Psoas muscle (tissue), 8 donors: ENCODE measurements around the gene PRKCA. TPM values are rescaled to one million over a fixed set of nuclear protein-coding genes. Genes with fewer than 3 reads are reported as not detected.

Source experiments
- ATAC-seq, 4 donors: fragments of 200-7000 bp; cut with Tn5 transposase; one replicate each; pipeline ENCODE4 v1.9.1; 2020; ENCODE audit warnings: moderate library complexity in 3 of 4, mild to moderate bottlenecking in 2 of 4
- DNase-seq, 2 donors: peaks; one replicate each; pipeline ENCODE4 v3.0.0-alpha.2; 2020
- H3K27ac ChIP-seq: fragments of 200-600 bp; one replicate; pipeline ENCODE4 v1.8.0; 2022
- H3K27me3 ChIP-seq, 3 donors: fragments of 200-600 bp in 1 of 3; one replicate each; pipeline versions ENCODE4 v1.6.1 to v1.8.0; 2013 to 2022; ENCODE audit warnings: low read length in 2 of 3, mild to moderate bottlenecking in 2 of 3, moderate library complexity in 1 of 3; ENCODE audit not compliant: insufficient read depth in 3 of 3
- H3K36me3 ChIP-seq, 2 donors: fragments of 200-600 bp in 1 of 2; one replicate each; pipeline versions ENCODE4 v1.6.1 to v1.8.0; 2013 to 2022; ENCODE audit warnings: low read depth in 1 of 2, mild to moderate bottlenecking in 1 of 2, moderate library complexity in 1 of 2; ENCODE audit not compliant: insufficient read depth in 1 of 2
- H3K4me1 ChIP-seq: fragments of 200-600 bp; one replicate; pipeline ENCODE4 v1.8.0; 2022
- H3K4me3 ChIP-seq: fragments of 200-600 bp; one replicate; pipeline ENCODE4 v1.8.0; 2022; ENCODE audit warnings: mild to moderate bottlenecking
- H3K9me3 ChIP-seq: fragments of 200-600 bp; one replicate; pipeline ENCODE4 v1.8.0; 2022
- CTCF ChIP-seq: fragments of 200-600 bp; IDR thresholded peaks from one replicate; pipeline ENCODE4 v1.8.0; 2022; ENCODE audit warnings: antibody characterized with exemption
- WGBS, 3 donors: extraction: QIAGEN DNeasy Blood & Tissue Kit; methylation state at CpG; one replicate each; pipeline versions ENCODE4 v1.1.6 to v1.1.7; 2013; 5-methylcytosine and 5-hydroxymethylcytosine counted together
- intact Hi-C, 2 donors: fragments of 100-400 bp; cut with DNase I; formaldehyde crosslinking; loops; one replicate each; pipeline versions ENCODE4 v1.11.0 to v1.14.2; 2022
- polyA plus RNA-seq, 3 donors: library from polyadenylated mRNA; stranded (reverse); fragments of 200-250 nt; gene quantifications; one replicate each; pipeline ENCODE4 v1.2.3, GENCODE V29; 2013
- total RNA-seq, 4 donors: library from RNA; stranded (reverse); fragmentation: NEBNext Ultra II Directional in 2 of 4; extraction: Animal tissue kit (Norgen Biotek cat#: 25700) in 2 of 4; gene quantifications; one replicate each; pipeline versions ENCODE4 v1.2.1 to v1.2.4, GENCODE V29; 2021 to 2023
- donor health status: healthy with polysubstance abuse.
- donor health status: DM: no; HTN: no; CAD: no; lungs with moderate emphysema.
- donor health status: Bipolar disorder and iron deficiency.
- donor health status: healthy.
- donor health status: DM: yes; HTN: yes; CAD: no.
- donor health status: DM: no; HTN: no; CAD: no.
- donor health status: DM: no; HTN: no; CAD: no.
- donor health status: DM: yes; HTN: yes; CAD: no.

Gene PRKCA
- total and polyA plus RNA-seq, 7 donors: 0.35 to 15.5 (median 8.2) TPM

- Histone ChIP-seq H3K4me1 (no peaks in the 10 kb centered on the region), H3K9me3 (peaks cover 12% of the 10 kb centered on the region), H3K27me3 (no peaks in the 10 kb centered on the region), H3K4me3 (no peak overlapping the region), H3K36me3 (no peaks in the 10 kb centered on the region), H3K27ac (no peak overlapping the region)
- intact Hi-C loops: loop anchor here in 1 of 2 donors (5.0 kb wide), 1 partner anchor 57 kb away; no protein-coding TSS in a partner anchor
- 64 to 78% (median 66%) methylated on average over 8 of the region's 8 CpGs for WGBS, 3 donors
- ATAC-seq (no peak), DNase-seq (no peak)
- no peak for TF ChIP-seq CTCF
These were observed 556.9 kb downstream of the PRKCA start for GRCh38 chr17:66859353-66859752.

GRCh38 chr17:66860204-66860603 lies 557.8 kb downstream of the PRKCA start:
- H3K4me3 ChIP-seq: no peak overlapping the region
- intact Hi-C loops: no loop called here
- peaks cover 7% of the 10 kb centered on the region for H3K9me3 ChIP-seq
- H3K4me1 ChIP-seq: no peaks in the 10 kb centered on the region
- no peaks in the 10 kb centered on the region for H3K36me3 ChIP-seq
- no peaks in the 10 kb centered on the region for H3K27me3 ChIP-seq
- no peak for ATAC-seq
- 76 to 81% (median 77%) methylated on average over 3 of the region's 3 CpGs for WGBS, 3 donors
- H3K27ac ChIP-seq: no peak overlapping the region
- no peak for DNase-seq
- no peak for TF ChIP-seq CTCF

Other genes starting within 250 kb of the PRKCA start
- gene CEP112, start 110.5 kb upstream of the PRKCA start, total RNA-seq: 10 to 100 TPM in 3 of 4 donors, 1 to 10 TPM in 1; 9.7 to 19.4 (median 14.4) TPM
- gene CEP112, start 110.5 kb upstream of the PRKCA start, polyA plus RNA-seq: 1 to 10 TPM; 4.5 to 7.9 (median 5.4) TPM
- gene APOH, start 73.2 kb upstream of the PRKCA start, total RNA-seq: 1 to 10 TPM in 1 of 4 donors, not detected in 3; 1.3 TPM
- gene APOH, start 73.2 kb upstream of the PRKCA start, polyA plus RNA-seq: not detected